Panc1 (cell line): ENCODE results near the gene LRRC9. TPM values are rescaled to one million over a fixed set of nuclear protein-coding genes. Genes with fewer than 3 reads are reported as not detected.
"Not testable (repeated sequence)": the region's sequence is repeated elsewhere in the genome, so short reads cannot be mapped to it uniquely, and the experiment has no call there.

Source experiments
- ATAC-seq: fragments of 200-7000 bp; cut with Tn5 transposase; 2 replicates; pipeline ENCODE4 v1.9.1; 2020; ENCODE audit warnings: mild to moderate bottlenecking, moderate library complexity
- BruUV-seq: library from RNA; stranded (reverse); fragments of 400-500 nt; replicated peaks from 2 replicates; lab custom pipeline; 2021; lab: Mats Ljungman, UMichigan
- CTCF ChIA-PET: fragments of 300-600 bp; sonication (Branson Sonifier 250); formaldehyde crosslinking; loops from one replicate; lab custom pipeline; 2022; ENCODE audit warnings: antibody characterized with exemption; lab: Charles Lee
- POLR2A ChIA-PET: fragments of 300-600 bp; sonication (Branson Sonifier 250); formaldehyde crosslinking; loops from one replicate; lab custom pipeline; 2022; ENCODE audit warnings: antibody characterized with exemption; lab: Charles Lee
- DNase-seq: peaks from one replicate; pipeline ENCODE4 v3.0.0-alpha.2; 2010; ENCODE audit warnings: low read depth, low spot score
- H3K27ac ChIP-seq: 2 replicates; pipeline ENCODE4 v1.5.1; 2011; ENCODE audit warnings: mild to moderate bottlenecking, low read length, inconsistent platforms
- H3K27me3 ChIP-seq: fragments of 200-500 bp; sonication (Bioruptor generic); 2 replicates; pipeline ENCODE4 v1.6.0; 2014; ENCODE audit warnings: low read length, inconsistent platforms; ENCODE audit not compliant: control insufficient read depth, insufficient read depth
- H3K36me3 ChIP-seq: fragments of 200-500 bp; sonication (Bioruptor generic); 2 replicates; pipeline ENCODE4 v1.5.1; 2014; ENCODE audit warnings: inconsistent platforms, mild to moderate bottlenecking, low read length, moderate library complexity; ENCODE audit not compliant: control insufficient read depth, insufficient read depth
- H3K4me1 ChIP-seq: 2 replicates; pipeline ENCODE4 v1.5.1; 2011; ENCODE audit warnings: inconsistent platforms, mild to moderate bottlenecking, low read length, moderate library complexity; ENCODE audit not compliant: control insufficient read depth, insufficient read depth
- H3K4me3 ChIP-seq, 2 experiments: 2 replicates each; pipeline ENCODE4 v1.5.1; 2011 to 2012; ENCODE audit warnings: low read depth in 2 of 2, low read length in 2 of 2, mild to moderate bottlenecking in 2 of 2, inconsistent platforms in 1 of 2, moderate library complexity in 1 of 2
- H3K9me3 ChIP-seq: fragments of 200-500 bp; sonication (Bioruptor generic); 2 replicates; pipeline ENCODE4 v1.5.1; 2014; ENCODE audit warnings: low read depth, mild to moderate bottlenecking, inconsistent platforms, low read length, moderate library complexity; ENCODE audit not compliant: control insufficient read depth, insufficient read depth
- POLR2AphosphoS5 ChIP-seq: IDR thresholded peaks from 2 replicates; pipeline ENCODE4 v1.6.1; 2012; ENCODE audit warnings: mild to moderate bottlenecking, low read depth, low read length, moderate library complexity
- SIN3A ChIP-seq: IDR thresholded peaks from 2 replicates; pipeline ENCODE4 v1.6.1; 2012; ENCODE audit warnings: low read depth, mild to moderate bottlenecking, low read length, moderate library complexity, borderline replicate concordance; ENCODE audit not compliant: insufficient read depth
- TCF7L2 ChIP-seq: IDR thresholded peaks from 2 replicates; pipeline ENCODE4 v1.6.1; 2011; ENCODE audit warnings: mild to moderate bottlenecking, low read depth, low read length, inconsistent platforms
- in situ Hi-C: cut with HindIII; loops from 2 replicates; pipeline ENCODE4 v1.10.0; 2016; ENCODE audit warnings: low sequenced_read_pairs, low pct_unique_long_range_greater_than_20kb
- intact Hi-C: fragments of 100-400 bp; cut with micrococcal nuclease; formaldehyde crosslinking; loops from one replicate; pipeline ENCODE4 v1.10.0; 2022; ENCODE audit not compliant: unreplicated experiment
- total RNA-seq: library from RNA; stranded (reverse); gene quantifications from one replicate; pipeline ENCODE4 v1.2.1, GENCODE V29; 2021; ENCODE audit not compliant: unreplicated experiment
- TF ChIP-seq, protein P1 (sequence below), 2 experiments: IDR thresholded peaks; 2 replicates each; pipeline ENCODE4 v1.6.1; 2011 to 2012; ENCODE audit warnings: low read depth in 2 of 2, control low read depth in 1 of 2, low read length in 1 of 2, mild to moderate bottlenecking in 1 of 2, moderate library complexity in 1 of 2; ENCODE audit not compliant: insufficient read depth in 1 of 2
- TF ChIP-seq, protein P2 (sequence below): fragments of 450-650 bp; IDR thresholded peaks from 2 replicates; pipeline ENCODE4 v1.5.1; 2017; ENCODE audit warnings: mild to moderate bottlenecking

The LRRC9 gene
- total RNA-seq, 1 experiment from 2014 or later = not detected

GRCh38 chr14:60008042-60008441, 88.1 kb downstream of the LRRC9 start:
- Histone ChIP-seq H3K36me3 (no peaks in the 10 kb centered on the region), H3K27me3 (no peaks in the 10 kb centered on the region), H3K9me3 (no peaks in the 10 kb centered on the region), H3K4me1 (no peaks in the 10 kb centered on the region), H3K4me3 (no peak overlapping the region), H3K27ac (no peak overlapping the region)
- in situ Hi-C loops = no loop called here
- no peak for DNase-seq
- ChIA-PET CTCF (no interaction called here), POLR2A (no interaction called here)
- intact Hi-C loops = no loop called here
- TF ChIP-seq SIN3A (no peak), POLR2AphosphoS5 (no peak), TCF7L2 (no peak)
- TF ChIP-seq, protein P1, sequence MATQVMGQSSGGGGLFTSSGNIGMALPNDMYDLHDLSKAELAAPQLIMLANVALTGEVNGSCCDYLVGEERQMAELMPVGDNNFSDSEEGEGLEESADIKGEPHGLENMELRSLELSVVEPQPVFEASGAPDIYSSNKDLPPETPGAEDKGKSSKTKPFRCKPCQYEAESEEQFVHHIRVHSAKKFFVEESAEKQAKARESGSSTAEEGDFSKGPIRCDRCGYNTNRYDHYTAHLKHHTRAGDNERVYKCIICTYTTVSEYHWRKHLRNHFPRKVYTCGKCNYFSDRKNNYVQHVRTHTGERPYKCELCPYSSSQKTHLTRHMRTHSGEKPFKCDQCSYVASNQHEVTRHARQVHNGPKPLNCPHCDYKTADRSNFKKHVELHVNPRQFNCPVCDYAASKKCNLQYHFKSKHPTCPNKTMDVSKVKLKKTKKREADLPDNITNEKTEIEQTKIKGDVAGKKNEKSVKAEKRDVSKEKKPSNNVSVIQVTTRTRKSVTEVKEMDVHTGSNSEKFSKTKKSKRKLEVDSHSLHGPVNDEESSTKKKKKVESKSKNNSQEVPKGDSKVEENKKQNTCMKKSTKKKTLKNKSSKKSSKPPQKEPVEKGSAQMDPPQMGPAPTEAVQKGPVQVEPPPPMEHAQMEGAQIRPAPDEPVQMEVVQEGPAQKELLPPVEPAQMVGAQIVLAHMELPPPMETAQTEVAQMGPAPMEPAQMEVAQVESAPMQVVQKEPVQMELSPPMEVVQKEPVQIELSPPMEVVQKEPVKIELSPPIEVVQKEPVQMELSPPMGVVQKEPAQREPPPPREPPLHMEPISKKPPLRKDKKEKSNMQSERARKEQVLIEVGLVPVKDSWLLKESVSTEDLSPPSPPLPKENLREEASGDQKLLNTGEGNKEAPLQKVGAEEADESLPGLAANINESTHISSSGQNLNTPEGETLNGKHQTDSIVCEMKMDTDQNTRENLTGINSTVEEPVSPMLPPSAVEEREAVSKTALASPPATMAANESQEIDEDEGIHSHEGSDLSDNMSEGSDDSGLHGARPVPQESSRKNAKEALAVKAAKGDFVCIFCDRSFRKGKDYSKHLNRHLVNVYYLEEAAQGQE (IDR thresholded peaks at IDR 0.05; ENCODE audit: insufficient read depth in 1 of 2, low read depth in 2 of 2, low read length in 1 of 2) = no peak
- TF ChIP-seq, protein P2, sequence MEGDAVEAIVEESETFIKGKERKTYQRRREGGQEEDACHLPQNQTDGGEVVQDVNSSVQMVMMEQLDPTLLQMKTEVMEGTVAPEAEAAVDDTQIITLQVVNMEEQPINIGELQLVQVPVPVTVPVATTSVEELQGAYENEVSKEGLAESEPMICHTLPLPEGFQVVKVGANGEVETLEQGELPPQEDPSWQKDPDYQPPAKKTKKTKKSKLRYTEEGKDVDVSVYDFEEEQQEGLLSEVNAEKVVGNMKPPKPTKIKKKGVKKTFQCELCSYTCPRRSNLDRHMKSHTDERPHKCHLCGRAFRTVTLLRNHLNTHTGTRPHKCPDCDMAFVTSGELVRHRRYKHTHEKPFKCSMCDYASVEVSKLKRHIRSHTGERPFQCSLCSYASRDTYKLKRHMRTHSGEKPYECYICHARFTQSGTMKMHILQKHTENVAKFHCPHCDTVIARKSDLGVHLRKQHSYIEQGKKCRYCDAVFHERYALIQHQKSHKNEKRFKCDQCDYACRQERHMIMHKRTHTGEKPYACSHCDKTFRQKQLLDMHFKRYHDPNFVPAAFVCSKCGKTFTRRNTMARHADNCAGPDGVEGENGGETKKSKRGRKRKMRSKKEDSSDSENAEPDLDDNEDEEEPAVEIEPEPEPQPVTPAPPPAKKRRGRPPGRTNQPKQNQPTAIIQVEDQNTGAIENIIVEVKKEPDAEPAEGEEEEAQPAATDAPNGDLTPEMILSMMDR = no peak
- no TSS peak for BruUV-seq
- ATAC-seq = no peak

- CTCF ChIA-PET, H3K27me3 ChIP-seq, H3K4me3 ChIP-seq, POLR2A ChIA-PET, DNase-seq, H3K9me3 ChIP-seq, H3K27ac ChIP-seq, H3K36me3 ChIP-seq, ATAC-seq, intact Hi-C loops, H3K4me1 ChIP-seq, BruUV-seq, in situ Hi-C loops: not testable (repeated sequence)
Observed at GRCh38 chr14:60010263-60010662, 90.3 kb downstream of the LRRC9 start.

DNA sequence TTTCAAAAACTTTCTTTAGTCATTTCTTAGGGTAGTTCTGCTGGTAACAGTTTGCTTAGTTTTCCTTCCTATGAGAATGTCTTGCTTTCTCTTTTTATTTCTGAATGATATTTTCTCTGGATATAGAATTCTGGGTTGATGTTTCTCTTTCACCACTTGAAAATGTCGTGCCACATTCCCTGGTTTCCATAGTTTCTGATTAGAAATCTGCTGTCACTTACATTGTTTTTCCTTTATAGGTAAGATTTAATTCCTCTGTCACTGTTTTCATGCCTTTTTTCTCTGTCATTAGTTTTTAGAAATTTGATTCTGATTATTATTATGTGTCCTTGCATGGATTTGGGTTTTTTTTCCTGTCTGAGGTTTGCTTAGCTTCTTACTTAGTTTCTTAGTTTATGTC, 94.5 kb downstream of the LRRC9 start:
- ChIA-PET CTCF (no interaction called here), POLR2A (no interaction called here)
- ATAC-seq (no peak), DNase-seq (no peak)
- no peaks in the 10 kb centered on the region for H3K36me3 ChIP-seq
- no peaks in the 10 kb centered on the region for H3K27me3 ChIP-seq
- no peaks in the 10 kb centered on the region for H3K4me1 ChIP-seq
- no peak overlapping the region for H3K4me3 ChIP-seq
- no peak overlapping the region for H3K27ac ChIP-seq
- in situ Hi-C loops (no loop called here), intact Hi-C loops (no loop called here)
- no TSS peak for BruUV-seq
- H3K9me3 ChIP-seq = no peaks in the 10 kb centered on the region
- TF ChIP-seq, protein P2 = no peak
- TF ChIP-seq POLR2AphosphoS5 = no peak
- no peak for TF ChIP-seq SIN3A
- TF ChIP-seq, protein P1 (IDR thresholded peaks at IDR 0.05; ENCODE audit: insufficient read depth in 1 of 2, low read depth in 2 of 2, low read length in 1 of 2) = no peak
- TF ChIP-seq TCF7L2 = no peak
